ENCODE data around the gene CHRNA1. TPM values are rescaled to one million over a fixed set of nuclear protein-coding genes. Genes with fewer than 3 reads are reported as not detected.

CHRNA1 gene
- total RNA-seq, 1 experiment from 2014 or later = not detected

DNA sequence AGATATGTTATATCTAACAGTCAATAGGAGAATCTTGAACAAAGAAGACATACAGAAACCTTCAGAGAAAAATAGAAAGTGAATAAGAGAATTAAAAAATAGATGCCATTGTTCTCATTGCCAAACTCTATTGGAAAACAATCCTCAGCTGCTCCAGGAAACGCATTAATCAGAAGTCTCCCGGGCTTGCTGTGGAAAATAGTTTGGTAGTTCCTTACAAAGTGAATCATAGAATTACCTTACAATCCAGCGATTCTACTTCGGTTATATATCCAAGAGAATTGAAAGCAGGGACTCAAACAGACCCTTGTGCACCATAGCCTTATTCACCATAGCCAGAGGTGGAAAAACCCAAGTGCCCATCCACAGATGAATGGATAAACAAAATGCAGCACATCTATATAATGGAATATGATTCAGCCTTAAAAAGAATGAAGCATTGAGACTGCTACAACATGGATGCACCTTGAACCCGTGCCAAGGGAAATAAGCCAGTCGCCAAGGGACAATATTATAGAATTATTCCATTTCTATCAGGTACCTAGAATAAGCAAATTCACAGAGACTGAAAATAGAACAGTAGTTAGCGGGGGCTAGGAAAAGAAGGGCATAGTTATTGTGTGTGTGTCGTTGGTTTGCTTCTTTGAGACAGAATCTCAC, 21.9 kb upstream of the CHRNA1 start:
- Mint-ChIP-seq H3K9me3 (ENCODE audit: low read depth, unreplicated experiment) (no peaks in the 10 kb centered on the region), H3K4me1 (ENCODE audit: low read depth, unreplicated experiment) (no peaks in the 10 kb centered on the region), H3K27ac (ENCODE audit: unreplicated experiment) (no peak overlapping the region), H3K36me3 (ENCODE audit: insufficient read depth, unreplicated experiment) (peaks cover 5% of the 10 kb centered on the region), H3K4me3 (ENCODE audit: low read depth, unreplicated experiment) (no peak overlapping the region), H3K27me3 (ENCODE audit: unreplicated experiment) (no peaks in the 10 kb centered on the region)
- DNase-seq = no peak
- intact Hi-C loops (cut with micrococcal nuclease; ENCODE audit: unreplicated experiment) = no loop called here
- CTCF ChIA-PET = no interaction called here
- TF ChIP-seq, protein P1, sequence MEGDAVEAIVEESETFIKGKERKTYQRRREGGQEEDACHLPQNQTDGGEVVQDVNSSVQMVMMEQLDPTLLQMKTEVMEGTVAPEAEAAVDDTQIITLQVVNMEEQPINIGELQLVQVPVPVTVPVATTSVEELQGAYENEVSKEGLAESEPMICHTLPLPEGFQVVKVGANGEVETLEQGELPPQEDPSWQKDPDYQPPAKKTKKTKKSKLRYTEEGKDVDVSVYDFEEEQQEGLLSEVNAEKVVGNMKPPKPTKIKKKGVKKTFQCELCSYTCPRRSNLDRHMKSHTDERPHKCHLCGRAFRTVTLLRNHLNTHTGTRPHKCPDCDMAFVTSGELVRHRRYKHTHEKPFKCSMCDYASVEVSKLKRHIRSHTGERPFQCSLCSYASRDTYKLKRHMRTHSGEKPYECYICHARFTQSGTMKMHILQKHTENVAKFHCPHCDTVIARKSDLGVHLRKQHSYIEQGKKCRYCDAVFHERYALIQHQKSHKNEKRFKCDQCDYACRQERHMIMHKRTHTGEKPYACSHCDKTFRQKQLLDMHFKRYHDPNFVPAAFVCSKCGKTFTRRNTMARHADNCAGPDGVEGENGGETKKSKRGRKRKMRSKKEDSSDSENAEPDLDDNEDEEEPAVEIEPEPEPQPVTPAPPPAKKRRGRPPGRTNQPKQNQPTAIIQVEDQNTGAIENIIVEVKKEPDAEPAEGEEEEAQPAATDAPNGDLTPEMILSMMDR (IDR thresholded peaks at IDR 0.05; ENCODE audit: unreplicated experiment) = no peak
- no TSS peak for BruUV-seq (replicated peaks)

DNA sequence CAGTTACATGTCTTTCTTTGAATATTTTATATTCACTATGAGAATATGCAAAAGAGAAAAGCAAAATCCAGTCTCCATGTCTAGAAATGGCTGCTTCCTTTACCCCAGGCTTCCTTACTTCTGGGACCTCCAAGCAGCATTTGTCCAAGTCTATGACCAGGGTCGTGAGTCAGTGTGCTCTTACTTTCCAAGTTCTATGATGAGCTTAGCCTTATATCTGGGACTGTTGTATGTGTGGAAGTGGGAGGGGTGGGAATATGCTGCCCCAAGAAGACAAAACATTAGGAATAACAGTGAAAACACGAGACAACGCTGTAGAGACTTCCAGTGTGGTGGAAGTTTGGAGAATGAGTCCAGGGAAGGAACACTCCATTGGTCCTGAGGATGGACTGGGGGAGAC, 21.2 kb upstream of the CHRNA1 start:
- no peaks in the 10 kb centered on the region for H3K27me3 Mint-ChIP-seq (ENCODE audit: unreplicated experiment)
- no peaks in the 10 kb centered on the region for H3K9me3 Mint-ChIP-seq (ENCODE audit: low read depth, unreplicated experiment)
- BruUV-seq (replicated peaks) = no TSS peak
- TF ChIP-seq, protein P1 (IDR thresholded peaks at IDR 0.05; ENCODE audit: unreplicated experiment) = no peak
- no peak overlapping the region for H3K27ac Mint-ChIP-seq (ENCODE audit: unreplicated experiment)
- H3K4me3 Mint-ChIP-seq (ENCODE audit: low read depth, unreplicated experiment) = no peak overlapping the region
- no peaks in the 10 kb centered on the region for H3K4me1 Mint-ChIP-seq (ENCODE audit: low read depth, unreplicated experiment)
- CTCF ChIA-PET = no interaction called here
- intact Hi-C loops (cut with micrococcal nuclease; ENCODE audit: unreplicated experiment) = no loop called here
- H3K36me3 Mint-ChIP-seq (ENCODE audit: insufficient read depth, unreplicated experiment) = peaks cover 5% of the 10 kb centered on the region
- DNase-seq = no peak

DNA sequence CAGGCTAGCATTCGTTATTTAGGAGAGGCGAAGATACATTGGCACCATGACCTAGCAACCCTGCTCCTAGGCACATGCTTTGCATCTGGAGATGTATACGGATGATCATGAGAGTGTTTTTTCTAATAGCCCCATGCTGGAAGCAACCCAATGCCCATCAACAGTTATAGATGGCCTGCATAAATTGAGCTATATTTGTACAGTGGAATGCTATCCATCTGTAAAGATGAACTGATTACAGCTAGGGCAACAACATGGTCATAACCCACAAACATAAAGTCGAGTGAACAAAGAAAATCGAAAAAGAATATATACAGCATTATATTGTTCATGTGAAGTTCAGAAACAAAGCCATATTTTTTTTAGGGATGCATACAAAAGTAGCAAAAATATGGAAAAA, 20.6 kb upstream of the CHRNA1 start:
- CTCF ChIA-PET = no interaction called here
- no peaks in the 10 kb centered on the region for H3K4me1 Mint-ChIP-seq (ENCODE audit: low read depth, unreplicated experiment)
- intact Hi-C loops (cut with micrococcal nuclease; ENCODE audit: unreplicated experiment) = no loop called here

DNA sequence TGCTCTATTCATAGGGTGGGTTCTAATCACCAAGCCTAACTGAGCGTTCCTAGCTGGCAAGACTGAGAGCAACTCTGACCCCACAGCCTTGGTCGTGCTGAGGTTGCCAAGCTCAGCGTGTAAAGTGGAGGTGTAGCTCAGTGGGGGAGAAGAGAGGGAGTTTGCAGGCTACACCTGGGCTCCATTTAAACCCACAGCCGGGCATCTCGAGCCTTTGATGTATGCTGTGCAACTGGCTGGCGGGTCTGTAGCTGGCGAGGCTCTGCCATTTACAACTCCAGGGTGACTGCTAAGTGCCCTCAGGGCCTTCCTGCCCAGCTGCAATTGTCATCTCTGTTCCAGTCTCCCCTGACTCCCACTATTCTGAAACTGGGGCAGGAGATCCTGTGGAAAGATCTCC, 20.0 kb upstream of the CHRNA1 start:
- BruUV-seq (replicated peaks) = no TSS peak
- H3K36me3 Mint-ChIP-seq (ENCODE audit: insufficient read depth, unreplicated experiment) = peaks cover 5% of the 10 kb centered on the region
- CTCF ChIA-PET = no interaction called here
- H3K27ac Mint-ChIP-seq (ENCODE audit: unreplicated experiment) = no peak overlapping the region
- H3K4me1 Mint-ChIP-seq (ENCODE audit: low read depth, unreplicated experiment) = peaks cover 2% of the 10 kb centered on the region
- intact Hi-C loops (cut with micrococcal nuclease; ENCODE audit: unreplicated experiment) = no loop called here
- H3K4me3 Mint-ChIP-seq (ENCODE audit: low read depth, unreplicated experiment) = no peak overlapping the region
- no peaks in the 10 kb centered on the region for H3K27me3 Mint-ChIP-seq (ENCODE audit: unreplicated experiment)
- TF ChIP-seq, protein P1 (IDR thresholded peaks at IDR 0.05; ENCODE audit: unreplicated experiment) = no peak
- no peak for DNase-seq
- H3K9me3 Mint-ChIP-seq (ENCODE audit: low read depth, unreplicated experiment) = no peaks in the 10 kb centered on the region

More for the DNA sequence above, 20.6 kb upstream of the CHRNA1 start:
- Mint-ChIP-seq H3K27ac (ENCODE audit: unreplicated experiment) (no peak overlapping the region), H3K27me3 (ENCODE audit: unreplicated experiment) (no peaks in the 10 kb centered on the region), H3K4me3 (ENCODE audit: low read depth, unreplicated experiment) (no peak overlapping the region), H3K36me3 (ENCODE audit: insufficient read depth, unreplicated experiment) (peaks cover 5% of the 10 kb centered on the region), H3K9me3 (ENCODE audit: low read depth, unreplicated experiment) (no peaks in the 10 kb centered on the region)
- no peak for DNase-seq
- BruUV-seq (replicated peaks) = no TSS peak
- TF ChIP-seq, protein P1 (IDR thresholded peaks at IDR 0.05; ENCODE audit: unreplicated experiment) = no peak
